Measurements from ENCODE around the gene CHST5.
"Not testable (repeated sequence)": the region's sequence is repeated elsewhere in the genome, so short reads cannot be mapped to it uniquely, and the experiment has no call there.

DNA sequence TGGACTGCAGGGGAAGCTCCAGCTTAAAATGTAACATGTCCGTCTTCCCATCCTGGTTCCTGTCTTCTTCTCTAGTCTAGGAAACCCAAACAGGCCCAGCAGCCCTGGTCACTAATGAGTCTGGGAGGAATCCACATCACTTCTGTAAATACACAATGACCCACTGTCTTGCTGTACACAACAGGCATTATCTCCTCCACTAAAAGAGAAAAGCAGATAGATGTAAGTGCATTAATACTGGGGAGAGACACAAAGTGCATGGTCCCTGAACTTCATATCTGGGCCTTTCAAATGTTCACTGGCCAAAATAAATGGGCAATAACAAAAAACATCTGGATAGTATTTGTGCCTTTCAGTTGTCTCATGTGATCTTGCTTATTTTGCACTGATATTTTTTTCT, 10.0 kb upstream of the CHST5 start:
- not testable (repeated sequence) for TF ChIP-seq CTCF (IDR thresholded peaks at IDR 0.05; ENCODE audit: low read depth, low read length); EZH2phosphoT487 (IDR thresholded peaks at IDR 0.05; ENCODE audit: low read depth)
